Stimulated activated CD4-positive, alpha-beta T cell treated with anti-CD3 and anti-CD28 coated beads, Interleukin-12 subunit alpha, Interleukin-12 subunit beta, amount 100 ng/mL, for 4 hours (primary cell): Measurements from ENCODE around the gene HYLS1.

Source experiments
- DNase-seq: peaks from one replicate; pipeline ENCODE4 v3.0.0-alpha.2; 2020

Gene HYLS1

DNA sequence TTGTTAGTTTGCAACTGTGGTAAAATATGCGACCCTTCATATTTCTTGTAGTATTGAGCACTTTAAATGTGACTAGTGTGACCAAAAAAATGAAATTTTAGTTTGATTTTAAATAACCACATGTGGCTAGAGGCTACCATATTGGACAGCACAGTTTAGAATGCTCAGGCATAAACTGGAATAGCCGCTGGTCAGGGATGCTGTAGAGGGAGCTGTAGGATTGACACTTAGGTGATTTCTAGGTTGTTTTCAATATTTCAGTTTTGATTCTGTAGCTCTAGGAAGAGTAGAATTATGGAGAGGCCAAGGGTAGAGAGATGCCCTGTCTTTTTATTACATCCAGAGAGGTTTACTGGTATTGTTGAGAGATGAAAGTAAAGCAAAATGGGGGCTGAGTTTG is 47.6 kb downstream of the HYLS1 start:
- no peak for DNase-seq

DNA sequence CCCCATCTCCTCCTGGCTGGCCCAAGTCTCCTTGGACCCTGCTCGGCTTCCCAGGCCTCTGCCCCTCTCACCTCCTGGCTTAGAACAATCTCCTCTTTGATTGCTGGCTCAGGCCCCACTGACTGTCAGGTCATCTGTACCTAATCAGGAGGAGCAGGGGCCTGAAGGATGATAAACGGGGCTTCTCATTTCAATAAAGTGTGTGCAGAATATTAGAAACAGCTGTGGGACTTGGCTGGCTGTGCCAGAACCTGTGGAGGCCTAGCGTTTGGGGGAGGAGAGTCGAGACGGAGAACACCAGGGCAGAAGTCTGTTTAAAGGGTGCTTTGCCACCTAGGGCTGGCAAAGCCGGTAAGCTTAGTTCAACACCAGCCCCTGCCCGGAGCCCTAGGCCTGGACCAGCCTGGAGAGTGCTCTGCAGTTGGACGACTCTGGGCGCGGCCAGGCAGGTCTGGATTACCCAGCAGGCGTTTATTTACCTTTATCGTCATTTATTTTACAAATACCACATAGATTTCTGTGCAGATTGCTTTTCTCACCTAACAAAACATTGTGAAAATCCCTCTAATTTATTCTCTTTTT is 48.2 kb downstream of the HYLS1 start:
- DNase-seq: no peak

DNA sequence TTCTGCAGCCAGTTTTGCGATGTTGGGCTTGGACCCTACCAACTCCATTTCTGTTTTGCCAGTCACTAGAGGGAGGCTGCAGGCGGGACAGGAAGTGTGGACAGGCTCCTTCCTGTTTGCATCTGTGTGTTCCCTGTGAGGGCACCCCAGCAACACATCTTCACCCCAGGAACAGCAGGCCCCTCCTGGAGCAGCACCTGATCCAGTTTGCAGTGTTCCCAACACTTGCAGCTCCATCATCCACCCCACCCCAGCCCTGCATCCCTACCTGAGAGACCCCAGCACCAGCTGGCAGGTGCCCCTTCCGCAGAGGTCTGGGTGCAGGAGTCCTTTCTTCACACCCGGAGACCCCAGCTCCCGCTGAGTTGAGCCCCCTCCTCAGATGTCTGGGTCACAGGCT is 51.0 kb downstream of the HYLS1 start:
- no peak for DNase-seq

DNA sequence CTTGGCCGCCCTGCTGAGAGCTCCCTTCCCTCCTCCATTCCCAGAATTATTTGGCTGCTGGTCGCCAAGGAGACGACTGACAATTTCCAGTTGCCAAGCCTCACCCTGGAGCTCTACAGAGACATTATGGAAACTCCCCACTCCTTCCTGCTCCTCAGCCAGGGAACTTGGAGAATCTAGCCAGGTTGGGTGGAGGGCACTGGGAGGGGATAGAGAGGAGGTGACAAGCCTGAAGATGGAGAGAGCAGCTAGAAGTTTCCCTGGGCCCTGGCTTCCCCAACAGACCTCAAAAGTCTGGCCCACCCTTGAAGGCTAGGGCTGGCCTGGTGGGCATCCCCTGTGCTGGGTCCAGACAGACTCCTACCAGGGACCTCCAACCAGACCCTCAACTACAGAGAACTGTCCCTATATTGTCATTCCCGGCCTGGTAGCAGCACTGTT is 51.6 kb downstream of the HYLS1 start:
- DNase-seq: no peak

DNA sequence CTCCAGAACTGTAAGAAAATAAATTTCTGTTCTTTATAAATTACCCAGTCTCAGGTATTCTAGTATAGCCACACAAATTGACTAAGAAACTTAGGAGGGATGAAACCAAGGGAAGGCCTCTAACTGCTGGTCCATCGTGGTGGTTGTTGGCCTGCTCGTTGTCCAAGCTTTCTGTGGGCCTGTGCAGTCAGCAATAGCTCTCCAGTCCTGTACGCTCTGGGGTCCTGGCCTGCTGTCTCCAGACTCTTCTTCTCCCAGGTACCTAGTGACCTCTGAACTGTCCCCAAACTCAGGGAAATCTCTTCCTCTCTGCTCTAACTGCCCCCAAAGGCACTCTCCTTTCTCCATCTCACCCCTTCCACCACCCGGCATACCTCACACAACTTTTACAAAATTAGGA is 52.7 kb downstream of the HYLS1 start:
- DNase-seq: no peak

DNA sequence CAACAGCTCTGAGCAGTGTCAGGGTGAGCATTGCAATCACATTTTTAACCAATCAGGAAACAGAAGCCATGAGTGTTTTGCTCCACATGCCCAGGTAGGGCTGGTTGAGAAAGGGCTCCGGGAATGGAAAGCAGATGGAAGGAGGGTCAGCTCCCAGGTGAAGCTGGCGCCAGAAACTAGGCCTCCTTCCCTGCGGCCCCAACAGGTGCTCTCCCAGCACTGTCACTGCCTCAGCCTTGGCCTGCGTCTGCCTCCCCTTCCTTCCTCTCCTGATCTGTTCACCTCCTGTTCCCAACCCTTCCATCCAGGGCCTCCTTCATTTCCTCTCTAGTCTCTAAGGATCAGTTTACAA is 53.8 kb downstream of the HYLS1 start:
- no peak for DNase-seq

DNA sequence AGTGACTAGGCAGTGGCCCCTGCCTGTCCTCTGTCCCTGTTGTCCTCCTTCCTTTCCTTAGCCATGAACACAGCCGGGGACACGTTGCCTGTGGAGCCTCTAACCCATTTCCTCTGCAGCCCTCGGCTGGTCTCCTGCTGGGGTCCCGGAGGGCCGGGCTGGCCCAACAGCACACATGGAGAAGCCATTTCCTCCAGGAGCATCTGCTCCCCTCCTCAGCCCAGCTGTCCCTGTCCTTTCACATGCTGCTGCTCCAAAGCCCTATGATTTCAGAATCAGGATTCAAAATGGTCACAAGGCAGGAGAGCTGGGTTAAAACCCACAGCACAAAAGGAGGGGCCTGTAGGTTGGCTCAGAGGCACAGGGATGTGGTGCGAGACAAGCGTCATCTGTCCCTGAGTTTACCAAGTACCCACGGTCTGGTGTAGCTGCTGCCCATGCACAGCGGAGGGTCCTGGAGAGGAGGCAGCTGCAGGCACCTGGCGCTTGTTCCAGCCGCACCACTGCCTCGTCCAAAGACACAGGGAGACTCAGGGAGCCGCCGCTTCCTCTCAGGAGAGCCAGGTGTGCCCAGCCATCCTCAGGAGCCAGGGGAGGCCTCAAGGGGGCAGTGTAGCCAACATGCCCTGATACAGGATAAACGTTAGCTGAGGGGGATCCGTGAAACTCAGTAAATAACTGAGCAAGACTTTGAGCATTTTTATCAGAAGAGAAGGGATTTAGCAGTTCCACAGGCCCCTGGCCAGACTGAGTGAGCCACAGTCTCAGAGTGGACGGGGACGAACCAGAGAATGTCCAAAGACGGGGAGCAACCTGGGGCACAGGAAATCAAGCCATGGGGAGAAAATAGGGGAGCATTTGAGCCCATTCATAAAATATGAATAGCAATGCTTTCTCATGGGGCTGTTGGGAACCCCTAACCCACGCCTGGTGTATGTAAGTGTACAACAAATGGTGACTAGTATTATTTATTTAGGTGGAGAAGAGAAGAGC is 54.4 kb downstream of the HYLS1 start:
- DNase-seq: peak; percentile 40

DNA sequence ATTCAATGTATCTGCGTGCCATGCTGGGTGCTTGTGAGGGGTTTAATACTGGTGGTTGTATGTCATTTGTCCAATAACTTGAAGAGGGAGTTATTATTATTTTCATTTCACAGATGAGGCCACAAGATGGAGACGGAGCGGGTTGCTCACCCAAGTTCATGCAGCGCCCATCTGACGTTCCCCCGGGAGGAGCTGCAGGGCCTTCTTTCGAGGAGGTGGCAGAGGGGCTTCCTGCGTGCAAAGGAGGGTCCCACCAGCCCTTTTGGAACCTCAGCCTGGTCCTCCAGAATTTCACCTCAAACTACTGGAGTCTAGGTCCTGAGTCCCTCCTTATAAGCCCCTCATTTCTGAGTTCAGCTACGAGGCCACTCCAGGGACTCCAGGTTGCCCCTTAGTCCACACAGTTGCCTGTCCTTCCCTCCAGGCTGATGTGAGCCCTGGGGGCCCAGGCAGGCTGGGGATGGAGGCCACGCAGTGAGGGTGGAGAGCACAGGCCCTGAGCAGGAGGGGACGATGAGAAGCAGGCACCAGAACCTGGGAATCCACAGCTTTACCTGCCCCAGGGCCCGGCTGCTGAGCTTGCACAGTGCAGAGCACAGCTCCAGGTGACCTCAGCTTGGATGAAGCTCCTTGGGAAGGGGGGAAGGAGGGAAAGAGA is 55.4 kb downstream of the HYLS1 start:
- no peak for DNase-seq

DNA sequence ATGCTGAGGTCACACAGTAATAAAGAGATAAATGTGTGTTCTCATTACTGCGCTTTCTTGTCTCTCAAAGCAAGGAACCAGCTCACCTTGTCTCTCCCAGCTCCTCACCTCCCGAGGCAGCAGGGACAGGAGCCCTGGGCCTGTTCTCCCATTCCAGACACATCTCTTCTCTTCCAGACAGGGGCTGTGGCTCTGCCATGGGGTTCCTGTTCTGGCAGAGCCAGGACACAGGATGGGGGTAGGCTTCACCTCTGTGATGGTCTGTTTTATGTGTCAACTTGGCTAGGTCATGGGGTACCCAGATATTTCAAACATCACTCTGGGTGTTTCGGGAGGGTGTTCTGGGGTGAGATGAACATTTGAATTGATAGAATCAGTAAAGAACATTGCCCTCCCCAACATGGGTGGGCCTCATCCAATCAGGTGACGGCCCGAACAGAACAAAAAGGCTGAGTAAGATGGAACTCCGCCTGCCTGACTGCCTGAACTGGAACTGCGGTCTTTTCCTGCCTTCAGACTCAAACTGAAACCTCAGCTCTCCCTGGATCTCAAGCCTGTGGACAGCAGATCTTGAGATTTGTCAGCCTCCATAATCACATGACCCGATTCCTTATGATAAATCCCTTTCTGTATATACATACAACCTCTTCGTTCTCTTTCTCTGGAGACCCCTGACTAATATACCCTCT is 56.3 kb downstream of the HYLS1 start:
- no peak for DNase-seq

DNA sequence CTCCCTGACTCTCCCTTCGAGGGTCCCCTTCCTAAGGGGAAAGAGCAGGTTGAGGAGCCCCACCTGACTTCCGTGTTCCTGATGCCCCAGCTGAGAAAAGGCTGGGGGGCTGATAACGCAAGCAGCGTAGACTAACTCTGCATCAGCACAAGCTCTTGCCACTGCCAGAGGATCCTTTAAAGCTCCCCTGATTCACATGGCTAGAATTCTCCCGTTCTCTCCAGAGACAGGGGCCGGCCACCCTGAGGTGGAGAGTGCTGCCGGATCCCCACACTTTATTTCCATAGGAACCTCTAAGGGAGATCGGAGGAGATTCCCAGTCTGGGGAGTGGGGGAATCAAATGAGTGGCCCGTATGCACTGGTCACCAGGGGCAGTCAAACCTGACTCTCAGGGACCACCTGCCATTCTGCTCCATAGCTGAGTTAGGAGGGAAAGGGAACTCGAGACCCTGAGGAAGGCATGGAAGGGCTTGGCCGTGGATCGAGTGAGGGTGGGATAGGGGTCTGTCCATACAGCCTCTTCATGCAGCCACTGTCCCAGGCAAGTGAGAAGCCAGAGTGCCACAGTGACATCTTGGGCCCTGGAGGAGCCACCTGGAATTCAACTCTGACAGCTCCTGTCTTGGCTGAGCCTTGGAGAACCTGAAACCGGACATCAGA is 57.0 kb downstream of the HYLS1 start:
- no peak for DNase-seq

DNA sequence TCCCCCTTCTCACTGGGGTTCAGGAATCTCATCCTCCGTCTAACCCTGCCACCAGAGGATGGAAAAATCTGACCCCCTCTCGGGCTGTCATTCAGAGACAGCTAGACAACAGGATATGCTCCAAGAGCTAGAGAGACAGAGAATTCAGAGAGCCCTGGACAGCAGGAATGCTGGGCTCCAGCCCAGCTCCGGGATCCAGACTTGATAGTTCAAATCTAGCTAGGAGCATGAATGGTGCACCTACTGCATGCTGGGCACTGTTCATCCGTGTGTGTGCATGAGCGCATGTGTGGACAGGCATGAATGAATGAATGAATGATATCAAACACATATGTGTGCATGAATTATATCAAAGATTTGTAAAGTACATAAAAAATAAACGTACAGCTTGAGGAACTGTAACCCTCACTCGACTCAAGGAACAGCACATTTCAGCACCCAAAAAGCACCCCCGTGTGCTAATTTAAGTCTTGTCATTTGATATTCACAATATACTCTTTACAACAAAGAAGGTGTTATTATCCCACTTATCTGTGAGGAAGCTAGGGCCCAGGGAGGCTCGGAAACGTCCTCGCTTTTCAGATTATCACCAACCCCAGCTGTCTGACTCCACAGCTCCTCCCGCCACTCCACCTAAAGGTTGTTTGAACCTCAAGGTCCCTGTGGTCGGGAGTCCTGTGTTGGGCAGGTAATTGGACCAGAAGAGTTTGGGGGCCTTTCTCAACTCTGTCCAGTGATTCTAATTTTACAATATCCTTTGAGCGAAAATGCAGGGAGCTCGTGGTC is 57.7 kb downstream of the HYLS1 start:
- no peak for DNase-seq

DNA sequence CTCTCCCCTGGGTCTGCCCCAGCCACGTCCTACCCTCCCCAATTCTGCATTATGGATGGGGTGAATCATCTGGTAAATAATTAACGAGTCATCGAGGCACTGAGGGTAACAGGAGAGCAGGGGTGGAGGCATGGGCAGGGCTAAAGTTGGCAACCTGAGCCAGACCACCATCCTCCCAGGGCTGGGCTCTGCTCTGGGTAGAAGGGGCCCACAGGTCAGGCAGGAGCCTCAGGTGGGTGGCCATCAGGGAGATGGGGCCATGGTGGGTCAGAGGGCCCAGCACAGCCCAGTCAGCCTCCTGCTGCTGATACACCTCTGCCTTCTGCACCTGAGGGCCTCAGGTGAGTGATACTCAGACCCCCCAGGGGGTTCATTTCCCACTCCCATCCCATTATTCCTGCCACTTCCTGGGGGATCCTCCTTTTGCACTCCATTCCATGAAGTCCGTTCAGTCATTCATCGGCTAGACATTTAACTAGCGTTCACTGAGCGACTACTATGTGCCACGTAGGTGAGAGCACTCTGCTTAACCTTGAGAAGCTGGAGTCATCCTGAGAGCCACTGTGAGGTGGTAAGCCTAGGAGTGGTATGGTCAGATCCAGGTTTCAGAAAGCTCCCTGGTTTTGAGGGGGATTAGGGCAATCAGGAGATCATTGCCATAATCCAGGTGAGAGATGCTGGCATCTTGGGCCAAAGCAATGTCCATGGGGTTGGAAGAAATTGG is 58.5 kb downstream of the HYLS1 start, which contains the start of gene VSIG10L2:
TSS of gene VSIG10L2 (plus strand) at position 248 of the 724 bp plus-strand sequence. CDS start at position 260, 12 bp downstream.
- no peak for DNase-seq

DNA sequence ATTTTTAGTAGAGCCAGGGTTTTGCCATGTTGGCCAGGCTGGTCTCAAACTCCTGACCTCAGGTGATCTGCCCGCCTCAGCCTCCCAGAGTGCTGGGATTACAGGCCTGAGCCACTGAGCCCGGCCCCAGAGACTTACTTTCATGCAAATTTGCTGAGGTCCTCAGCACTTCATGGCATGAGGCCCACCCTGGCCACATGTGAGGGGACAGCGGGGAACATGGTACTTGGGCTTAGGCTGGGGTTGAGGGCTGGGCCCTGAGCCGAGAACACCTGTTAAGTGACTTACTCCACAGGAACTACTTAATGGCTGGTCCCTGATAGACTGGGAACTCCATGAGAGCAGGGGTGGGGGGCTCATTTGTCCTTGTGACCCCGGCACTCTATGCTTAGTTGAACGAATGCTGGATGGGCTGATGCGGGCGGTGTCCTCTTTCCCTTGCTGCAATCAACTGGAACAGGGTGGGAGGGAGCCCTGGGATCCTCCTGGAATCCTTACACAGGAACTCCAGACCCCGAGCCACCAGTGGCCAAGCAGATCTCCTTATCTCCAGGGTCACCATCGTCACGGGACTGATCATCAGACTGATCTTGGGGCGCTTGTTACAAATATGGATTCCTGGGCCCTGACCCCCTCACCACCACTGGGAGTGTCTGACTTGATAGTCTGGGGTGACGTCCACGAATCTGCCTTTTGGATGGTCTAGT is 59.4 kb downstream of the HYLS1 start:
- no peak for DNase-seq

DNA sequence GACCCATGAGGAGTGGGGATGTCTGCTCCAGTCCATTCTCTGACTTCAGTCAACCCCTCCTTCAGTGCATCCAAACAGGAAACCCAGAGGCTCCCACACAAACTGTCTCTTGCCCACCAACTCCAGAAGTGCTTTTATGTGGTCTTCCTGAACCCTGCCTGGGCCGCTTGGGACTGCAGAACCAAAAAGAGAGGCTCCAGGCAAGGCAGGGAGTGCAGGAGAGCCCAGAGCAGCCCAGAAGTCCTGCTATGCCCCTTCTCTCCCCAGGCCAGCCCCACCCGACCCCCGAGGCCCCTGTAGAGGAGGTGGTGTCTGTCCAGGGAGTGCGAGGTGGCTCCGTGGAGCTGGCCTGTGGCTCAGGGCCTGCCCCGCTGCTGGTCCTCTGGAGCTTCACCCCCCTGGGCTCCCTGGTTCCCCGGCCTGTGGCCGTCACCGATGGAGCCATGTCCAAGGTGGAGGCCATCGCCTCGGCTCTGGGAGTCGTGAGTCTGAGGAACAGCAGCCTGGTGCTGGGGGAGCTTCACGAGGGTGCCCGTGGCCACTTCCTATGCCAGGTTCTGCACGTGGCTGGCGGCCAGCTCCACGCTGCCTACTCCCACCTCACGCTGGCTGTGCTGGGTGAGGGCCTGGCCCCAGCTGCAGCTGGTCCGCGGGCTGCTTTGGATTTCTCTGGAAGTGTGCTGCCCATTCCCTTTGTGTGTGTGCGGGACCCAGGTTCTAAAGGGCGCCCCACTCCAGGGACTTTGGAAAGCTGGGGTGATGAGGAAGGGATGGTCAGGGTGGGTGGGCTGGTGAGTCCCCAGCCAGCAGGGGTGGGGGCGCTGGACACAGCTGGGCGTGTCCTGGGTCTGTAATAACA is 60.2 kb downstream of the HYLS1 start:
- DNase-seq: no peak

DNA sequence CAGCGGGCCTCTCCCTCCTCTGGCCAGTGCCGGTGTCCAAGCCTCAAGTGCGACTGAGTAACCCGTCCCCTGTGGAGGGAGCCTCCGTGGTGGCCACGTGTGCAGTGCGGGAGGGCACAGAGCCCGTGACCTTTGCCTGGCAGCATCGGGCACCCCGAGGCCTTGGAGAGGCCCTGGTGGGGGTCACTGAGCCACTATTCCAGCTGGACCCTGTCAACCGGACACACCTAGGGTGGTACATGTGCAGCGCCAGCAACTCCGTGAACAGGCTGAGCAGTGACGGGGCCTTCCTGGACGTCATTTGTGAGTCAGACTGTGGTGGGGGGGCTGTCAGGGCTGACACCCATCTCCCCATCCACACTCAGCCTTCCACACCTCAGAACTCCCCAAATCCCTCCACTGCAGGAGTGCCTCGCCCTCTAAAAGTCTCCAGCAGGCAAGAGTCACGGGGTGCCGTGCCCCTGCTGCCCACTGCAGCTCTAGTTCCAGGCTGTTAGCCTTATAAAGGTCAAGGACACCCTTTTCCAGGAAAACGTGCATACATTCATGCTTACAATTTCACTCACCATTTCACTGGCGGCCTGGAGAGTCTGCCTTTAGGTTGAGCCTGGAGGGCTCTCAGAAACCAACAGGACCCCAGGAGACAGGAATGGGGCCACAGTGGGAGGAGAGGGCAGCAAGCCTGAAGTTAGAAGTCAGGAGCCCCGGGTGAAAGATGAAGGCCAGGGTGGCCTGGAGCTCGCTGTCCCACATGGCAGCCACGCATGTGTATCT is 61.0 kb downstream of the HYLS1 start:
- DNase-seq: no peak

DNA sequence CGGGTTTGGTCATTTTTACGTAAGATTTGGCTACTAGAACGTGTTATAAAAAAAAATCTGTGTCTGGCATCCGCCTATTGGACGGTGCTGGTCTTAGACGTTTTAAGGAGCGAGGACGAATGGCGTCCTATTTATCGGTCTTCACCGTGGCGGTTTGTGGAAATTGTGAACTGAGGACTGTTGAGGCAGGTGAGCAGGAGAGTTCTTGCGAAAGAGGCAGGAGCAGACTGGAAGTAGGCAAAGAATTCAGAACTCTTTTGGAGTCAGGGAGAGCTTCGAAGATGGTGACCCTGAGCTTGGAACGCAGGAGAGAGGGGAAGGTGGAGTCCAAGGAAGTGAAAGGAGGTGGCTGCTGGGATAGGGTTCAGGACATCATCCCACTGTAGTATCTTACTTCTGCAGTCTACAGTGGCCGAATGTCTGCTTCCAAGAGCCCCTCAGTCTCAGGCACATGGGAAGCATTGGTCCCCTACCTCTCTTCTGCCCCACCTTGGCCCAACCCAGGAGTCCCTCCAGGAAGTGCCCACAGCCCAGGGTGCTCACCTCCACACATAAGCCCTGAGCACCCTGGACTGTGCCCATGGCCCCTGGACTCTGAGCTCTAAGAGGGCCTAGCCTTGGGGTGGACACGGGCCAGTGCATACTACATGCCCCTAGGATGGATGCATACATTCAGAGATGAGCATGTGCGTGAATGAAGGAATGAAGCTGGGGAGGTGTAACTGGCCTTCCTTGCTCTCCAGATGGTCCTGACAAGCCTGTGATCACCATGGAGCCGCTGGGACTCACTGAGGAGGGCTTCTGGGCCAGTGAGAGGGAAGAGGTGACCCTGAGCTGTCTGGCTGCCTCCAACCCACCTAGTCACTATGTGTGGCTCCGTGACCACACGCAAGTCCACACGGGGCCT is 62.1 kb downstream of the HYLS1 start:
- DNase-seq: no peak

DNA sequence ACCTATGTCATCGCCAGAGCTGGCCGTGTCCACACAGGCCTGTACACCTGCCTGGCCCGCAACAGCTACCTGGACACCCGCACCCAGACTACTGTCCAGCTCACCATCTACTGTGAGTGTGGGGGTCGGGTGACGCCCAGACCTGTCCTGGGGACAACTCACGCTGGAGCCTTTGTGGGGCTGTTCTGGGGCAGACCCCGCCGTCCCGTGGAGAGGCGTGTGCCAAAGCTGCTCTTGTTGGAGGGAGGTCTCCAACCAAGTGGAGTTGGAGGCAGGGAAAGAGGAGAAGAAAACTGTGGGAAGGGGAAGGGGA is 62.7 kb downstream of the HYLS1 start:
- DNase-seq: no peak
